ENCODE results near the gene B4GAT1. TPM values are rescaled to one million over a fixed set of nuclear protein-coding genes. Genes with fewer than 3 reads are reported as not detected.

The B4GAT1 gene
- total RNA-seq, 1 experiment from 2014 or later, result 6.7 TPM

- ChIA-PET RAD21 (ENCODE audit: low non-redundant PET in 1 of 2, low total read pairs in 2 of 2, uncharacterized antibody in 2 of 2, unreplicated experiment in 2 of 2) (no interaction called here), POLR2A (no interaction called here), CTCF (no interaction called here)
- Histone ChIP-seq H3K9ac (ENCODE audit: low read length) (no peak overlapping the region), H3K9me3 (ENCODE audit: control insufficient read depth in 1 of 2, insufficient read depth in 1 of 2, low read depth in 1 of 2, low read length in 2 of 2) (no peaks in the 10 kb centered on the region), H3K79me2 (ENCODE audit: insufficient read depth, low read length) (peaks cover 16% of the 10 kb centered on the region; the same call in 1 of the 2 replicates), H3K4me1 (ENCODE audit: control insufficient read depth in 1 of 2, insufficient read depth in 2 of 2, low read length in 2 of 2) (peaks cover 26 to 50% of the 10 kb centered on the region in 2 experiments), H3K4me3 (replicated peaks in 1 of 2; ENCODE audit: low read depth in 1 of 2, low read length in 2 of 2) (no peak overlapping the region), H4K20me1 (ENCODE audit: insufficient read depth) (no peaks in the 10 kb centered on the region), H3K27ac (ENCODE audit: low read depth, low read length) (no peak overlapping the region), H3K4me2 (ENCODE audit: low read length) (no peak overlapping the region), H3K9me2 (ENCODE audit: insufficient read depth) (no peaks in the 10 kb centered on the region), H3K36me3 (ENCODE audit: control insufficient read depth in 1 of 2, insufficient read depth in 2 of 2, low read length in 2 of 2) (peaks cover 3 to 16% of the 10 kb centered on the region in 2 experiments; a peak in 3 of 4 replicates), H2AFZ (ENCODE audit: low read depth, low read length, poor library complexity, severe bottlenecking) (no peak overlapping the region), H3K27me3 (ENCODE audit: insufficient read depth, low read length) (no peaks in the 10 kb centered on the region)
- no peak for TF ChIP-seq YY1 (IDR thresholded peaks at IDR 0.05; ENCODE audit: extremely low read depth, insufficient replicate concordance, low read depth, low read length)
- no peak for TF ChIP-seq ELF1 (IDR thresholded peaks at IDR 0.05; ENCODE audit: borderline replicate concordance, low read depth)
- no peak for TF ChIP-seq SP1 (IDR thresholded peaks at IDR 0.05; ENCODE audit: low read depth)
- no peak for TF ChIP-seq MAX (IDR thresholded peaks at IDR 0.05)
- no peak for TF ChIP-seq POLR2A (IDR thresholded peaks at IDR 0.05; ENCODE audit: borderline replicate concordance, extremely low read depth, insufficient read depth, insufficient read length)
- TF ChIP-seq SRF (IDR thresholded peaks at IDR 0.05; ENCODE audit: low read depth), result no peak
- TF ChIP-seq RAD21 (IDR thresholded peaks at IDR 0.05; ENCODE audit: low read depth), result no peak
- no peak for TF ChIP-seq EGR1 (IDR thresholded peaks at IDR 0.05; ENCODE audit: low read depth)
- TF ChIP-seq, protein P1, sequence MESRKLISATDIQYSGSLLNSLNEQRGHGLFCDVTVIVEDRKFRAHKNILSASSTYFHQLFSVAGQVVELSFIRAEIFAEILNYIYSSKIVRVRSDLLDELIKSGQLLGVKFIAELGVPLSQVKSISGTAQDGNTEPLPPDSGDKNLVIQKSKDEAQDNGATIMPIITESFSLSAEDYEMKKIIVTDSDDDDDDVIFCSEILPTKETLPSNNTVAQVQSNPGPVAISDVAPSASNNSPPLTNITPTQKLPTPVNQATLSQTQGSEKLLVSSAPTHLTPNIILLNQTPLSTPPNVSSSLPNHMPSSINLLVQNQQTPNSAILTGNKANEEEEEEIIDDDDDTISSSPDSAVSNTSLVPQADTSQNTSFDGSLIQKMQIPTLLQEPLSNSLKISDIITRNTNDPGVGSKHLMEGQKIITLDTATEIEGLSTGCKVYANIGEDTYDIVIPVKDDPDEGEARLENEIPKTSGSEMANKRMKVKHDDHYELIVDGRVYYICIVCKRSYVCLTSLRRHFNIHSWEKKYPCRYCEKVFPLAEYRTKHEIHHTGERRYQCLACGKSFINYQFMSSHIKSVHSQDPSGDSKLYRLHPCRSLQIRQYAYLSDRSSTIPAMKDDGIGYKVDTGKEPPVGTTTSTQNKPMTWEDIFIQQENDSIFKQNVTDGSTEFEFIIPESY (IDR thresholded peaks at IDR 0.05; ENCODE audit: extremely low read depth, insufficient replicate concordance, low read length), result no peak
- no peak for TF ChIP-seq POLR2AphosphoS5 (IDR thresholded peaks at IDR 0.05; ENCODE audit: low read depth, low read length)
- TF ChIP-seq, protein P2, sequence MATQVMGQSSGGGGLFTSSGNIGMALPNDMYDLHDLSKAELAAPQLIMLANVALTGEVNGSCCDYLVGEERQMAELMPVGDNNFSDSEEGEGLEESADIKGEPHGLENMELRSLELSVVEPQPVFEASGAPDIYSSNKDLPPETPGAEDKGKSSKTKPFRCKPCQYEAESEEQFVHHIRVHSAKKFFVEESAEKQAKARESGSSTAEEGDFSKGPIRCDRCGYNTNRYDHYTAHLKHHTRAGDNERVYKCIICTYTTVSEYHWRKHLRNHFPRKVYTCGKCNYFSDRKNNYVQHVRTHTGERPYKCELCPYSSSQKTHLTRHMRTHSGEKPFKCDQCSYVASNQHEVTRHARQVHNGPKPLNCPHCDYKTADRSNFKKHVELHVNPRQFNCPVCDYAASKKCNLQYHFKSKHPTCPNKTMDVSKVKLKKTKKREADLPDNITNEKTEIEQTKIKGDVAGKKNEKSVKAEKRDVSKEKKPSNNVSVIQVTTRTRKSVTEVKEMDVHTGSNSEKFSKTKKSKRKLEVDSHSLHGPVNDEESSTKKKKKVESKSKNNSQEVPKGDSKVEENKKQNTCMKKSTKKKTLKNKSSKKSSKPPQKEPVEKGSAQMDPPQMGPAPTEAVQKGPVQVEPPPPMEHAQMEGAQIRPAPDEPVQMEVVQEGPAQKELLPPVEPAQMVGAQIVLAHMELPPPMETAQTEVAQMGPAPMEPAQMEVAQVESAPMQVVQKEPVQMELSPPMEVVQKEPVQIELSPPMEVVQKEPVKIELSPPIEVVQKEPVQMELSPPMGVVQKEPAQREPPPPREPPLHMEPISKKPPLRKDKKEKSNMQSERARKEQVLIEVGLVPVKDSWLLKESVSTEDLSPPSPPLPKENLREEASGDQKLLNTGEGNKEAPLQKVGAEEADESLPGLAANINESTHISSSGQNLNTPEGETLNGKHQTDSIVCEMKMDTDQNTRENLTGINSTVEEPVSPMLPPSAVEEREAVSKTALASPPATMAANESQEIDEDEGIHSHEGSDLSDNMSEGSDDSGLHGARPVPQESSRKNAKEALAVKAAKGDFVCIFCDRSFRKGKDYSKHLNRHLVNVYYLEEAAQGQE (IDR thresholded peaks at IDR 0.05; ENCODE audit: low read depth), result no peak
- TF ChIP-seq EZH2phosphoT487 (IDR thresholded peaks at IDR 0.05; ENCODE audit: borderline replicate concordance), result no peak
- TF ChIP-seq TCF7L2 (IDR thresholded peaks at IDR 0.05; ENCODE audit: borderline replicate concordance, extremely low read depth, insufficient read depth, insufficient read length), result no peak
- TF ChIP-seq ZFX (IDR thresholded peaks at IDR 0.05), result no peak
- no peak for TF ChIP-seq FOSL1 (IDR thresholded peaks at IDR 0.05; ENCODE audit: low read depth)
- TF ChIP-seq EZH2 (IDR thresholded peaks at IDR 0.05), result no peak
- TF ChIP-seq JUND (IDR thresholded peaks at IDR 0.05), result no peak
- TF ChIP-seq SIN3A (IDR thresholded peaks at IDR 0.05; ENCODE audit: low read depth), result no peak
- TF ChIP-seq CBX3 (IDR thresholded peaks at IDR 0.05; ENCODE audit: low read depth), result no peak
- ATAC-seq, result no peak
- intact Hi-C loops (cut with micrococcal nuclease), result no loop called here
- DNase-seq (ENCODE audit: low read depth, low spot score), result no peak
- BruUV-seq (replicated peaks), result TSS peak; percentile 14
Measured at GRCh38 chr11:66332371-66333219, 14.8 kb downstream of the B4GAT1 start.
